Thoracic aorta (tissue), 2 donors: ENCODE data around the gene CCDC102A. TPM values are rescaled to one million over a fixed set of nuclear protein-coding genes. Genes with fewer than 3 reads are reported as not detected.
"Not testable (repeated sequence)": the region's sequence is repeated elsewhere in the genome, so short reads cannot be mapped to it uniquely, and the experiment has no call there.

Experiments
- ATAC-seq: fragments of 150-250 bp; one replicate; pipeline ENCODE4 v1.8.0; 2017; ENCODE audit warnings: low read depth; ENCODE audit not compliant: insufficient number of reproducible peaks, low FRiP score
- DNase-seq: peaks from one replicate; pipeline ENCODE4 v3.0.0-alpha.2; 2020; ENCODE audit warnings: low spot score
- H3K27ac ChIP-seq, 2 donors: fragments of 200-600 bp; sonication (generic); 1 replicate in 1 of 2; 2 replicates in 1 of 2; pipeline ENCODE4 v1.5.1; 2016; ENCODE audit warnings: mild to moderate bottlenecking in 2 of 2, moderate library complexity in 2 of 2
- H3K27me3 ChIP-seq: fragments of 200-600 bp; sonication (generic); replicated peaks from 2 replicates; pipeline ENCODE4 v1.6.0; 2016; ENCODE audit warnings: mild to moderate bottlenecking; ENCODE audit not compliant: insufficient read depth
- H3K36me3 ChIP-seq: fragments of 200-600 bp; sonication (generic); one replicate; pipeline ENCODE4 v1.5.1; 2016
- H3K4me1 ChIP-seq, 2 donors: fragments of 200-600 bp; sonication (generic); 1 replicate in 1 of 2; 2 replicates in 1 of 2; pipeline versions ENCODE4 v1.5.1 to v1.6.0; 2016; ENCODE audit warnings: low read depth in 2 of 2, mild to moderate bottlenecking in 1 of 2; ENCODE audit not compliant: control insufficient read depth in 1 of 2
- H3K4me3 ChIP-seq: fragments of 200-600 bp; sonication (generic); 2 replicates; pipeline ENCODE4 v1.5.1; 2016; ENCODE audit warnings: mild to moderate bottlenecking
- H3K9me3 ChIP-seq: fragments of 200-600 bp; sonication (generic); 2 replicates; pipeline ENCODE4 v1.5.1; 2016
- CTCF ChIP-seq: fragments of 200-600 bp; sonication (generic); IDR thresholded peaks from one replicate; pipeline ENCODE4 v1.5.1; 2019; ENCODE audit warnings: antibody characterized with exemption
- total RNA-seq, 2 donors: library from RNA; depleted of rRNA; stranded (reverse); fragments of >200 nt; gene quantifications; one replicate each; pipeline versions ENCODE4 v1.1.0 to v1.2.3, GENCODE V29; 2016

The CCDC102A gene
- total RNA-seq, 2 donors from 2014 or later, result 26.4 to 43.2 TPM

GRCh38 chr16:57574086-57574485 is 37.7 kb upstream of the CCDC102A start:
- Histone ChIP-seq H3K36me3 (no peaks in the 10 kb centered on the region), H3K4me1 (peaks cover 0 to 3% of the 10 kb centered on the region in 2 donors), H3K27ac (no peak overlapping the region), H3K27me3 (no peaks in the 10 kb centered on the region), H3K4me3 (no peak overlapping the region), H3K9me3 (no peaks in the 10 kb centered on the region)
- TF ChIP-seq CTCF, result no peak
- ATAC-seq, result no peak
- DNase-seq, result no peak

- Histone ChIP-seq H3K27ac (no peak overlapping the region), H3K4me1 (peaks cover 0 to 3% of the 10 kb centered on the region in 2 donors), H3K27me3 (no peaks in the 10 kb centered on the region), H3K9me3 (no peaks in the 10 kb centered on the region), H3K36me3 (no peaks in the 10 kb centered on the region), H3K4me3 (no peak overlapping the region)
- ATAC-seq (no peak), DNase-seq (no peak)
- TF ChIP-seq CTCF, result no peak
Measured at GRCh38 chr16:57572978-57573728, 36.8 kb upstream of the CCDC102A start.

GRCh38 chr16:57571098-57571497 is 34.7 kb upstream of the CCDC102A start:
- TF ChIP-seq CTCF, result no peak
- no peak overlapping the region for H3K4me3 ChIP-seq
- H3K4me1 ChIP-seq, result no peaks in the 10 kb centered on the region
- DNase-seq, result no peak
- no peaks in the 10 kb centered on the region for H3K27me3 ChIP-seq
- no peaks in the 10 kb centered on the region for H3K36me3 ChIP-seq
- H3K27ac ChIP-seq, result no peak overlapping the region
- no peak for ATAC-seq
- no peaks in the 10 kb centered on the region for H3K9me3 ChIP-seq

- Histone ChIP-seq H3K9me3 (no peaks in the 10 kb centered on the region), H3K4me1 (no peaks in the 10 kb centered on the region), H3K27me3 (no peaks in the 10 kb centered on the region), H3K36me3 (no peaks in the 10 kb centered on the region), H3K27ac (no peak overlapping the region), H3K4me3 (no peak overlapping the region)
- DNase-seq (no peak), ATAC-seq (no peak)
- no peak for TF ChIP-seq CTCF
Measured at GRCh38 chr16:57570301-57571070, 34.1 kb upstream of the CCDC102A start.

- no peaks in the 10 kb centered on the region for H3K36me3 ChIP-seq
- H3K27ac ChIP-seq, result no peak overlapping the region
- no peaks in the 10 kb centered on the region for H3K4me1 ChIP-seq
- no peaks in the 10 kb centered on the region for H3K27me3 ChIP-seq
- ATAC-seq (no peak), DNase-seq (no peak)
- no peak overlapping the region for H3K4me3 ChIP-seq
- no peaks in the 10 kb centered on the region for H3K9me3 ChIP-seq
- no peak for TF ChIP-seq CTCF
Measured at GRCh38 chr16:57569306-57569946, 33.1 kb upstream of the CCDC102A start.

GRCh38 chr16:57568772-57569171 is 32.4 kb upstream of the CCDC102A start:
- DNase-seq, H3K4me3 ChIP-seq, H3K36me3 ChIP-seq, ATAC-seq, H3K27ac ChIP-seq, H3K27me3 ChIP-seq, H3K4me1 ChIP-seq, H3K9me3 ChIP-seq: not testable (repeated sequence)
